ENCODE measurements around the gene LATS2.
"Not testable (repeated sequence)": the region's sequence is repeated elsewhere in the genome, so short reads cannot be mapped to it uniquely, and the experiment has no call there.

Gene LATS2

DNA sequence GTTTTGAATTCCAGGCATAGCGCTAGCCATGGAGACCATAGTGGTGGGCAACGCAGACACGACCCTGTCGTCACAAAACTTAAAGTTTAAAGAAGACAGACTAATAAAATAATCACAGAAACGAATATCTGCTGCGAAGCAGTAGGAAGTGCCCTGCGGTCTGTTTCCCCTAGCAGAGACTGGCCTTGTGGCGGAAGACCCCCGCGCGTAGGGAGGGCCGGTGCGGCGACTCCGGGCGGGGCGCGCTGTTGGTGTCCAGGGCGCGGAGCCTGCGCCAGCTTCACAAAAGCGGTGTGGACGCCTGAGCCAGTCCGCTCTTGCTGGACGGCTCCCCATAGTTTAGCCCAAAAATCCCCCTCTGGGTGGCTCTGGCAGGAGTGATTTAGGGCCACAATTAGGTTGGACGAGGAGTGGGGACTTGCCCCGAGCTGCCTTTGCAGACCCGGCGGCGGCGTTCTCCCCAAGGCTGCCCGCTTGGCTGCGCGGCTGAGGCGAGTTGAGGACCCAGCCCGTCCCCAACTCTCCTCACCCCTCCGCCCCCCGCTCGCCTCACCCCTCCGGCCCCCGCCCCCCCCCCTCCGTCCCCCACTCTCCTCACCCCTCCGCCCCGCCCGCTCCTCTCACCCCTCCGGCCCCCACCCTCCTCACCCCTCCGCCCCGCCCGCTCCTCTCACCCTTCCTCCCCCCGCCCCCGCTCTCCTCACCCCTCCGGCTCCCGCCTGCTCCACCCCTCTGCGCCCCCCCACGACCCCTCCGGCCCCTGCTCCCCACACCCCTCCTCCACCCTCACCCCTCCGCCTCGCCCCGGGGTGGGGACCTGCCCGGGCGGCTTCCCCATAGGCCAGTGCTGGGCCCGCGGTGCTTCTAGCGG, 14.2 kb upstream of the LATS2 start:
- DNase-seq, result peak; percentile 20

DNA sequence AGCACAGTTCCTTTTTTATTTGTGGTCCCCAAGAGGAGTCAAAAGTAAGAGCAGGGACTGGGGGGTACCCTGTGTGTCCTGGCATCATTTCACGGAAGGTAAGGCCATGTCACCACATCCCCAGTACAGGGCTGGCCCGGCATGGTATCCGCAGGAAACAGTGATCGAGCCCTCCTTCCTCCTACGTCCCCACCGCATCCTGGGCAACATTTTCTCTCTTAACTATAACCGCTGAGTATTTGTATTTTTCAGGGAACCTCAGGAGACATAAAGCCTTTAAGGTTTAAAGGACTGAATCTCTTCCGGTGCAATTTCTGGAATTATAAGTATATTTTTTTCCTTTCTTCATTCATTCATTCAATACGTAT, 13.6 kb upstream of the LATS2 start:
- DNase-seq, result no peak

DNA sequence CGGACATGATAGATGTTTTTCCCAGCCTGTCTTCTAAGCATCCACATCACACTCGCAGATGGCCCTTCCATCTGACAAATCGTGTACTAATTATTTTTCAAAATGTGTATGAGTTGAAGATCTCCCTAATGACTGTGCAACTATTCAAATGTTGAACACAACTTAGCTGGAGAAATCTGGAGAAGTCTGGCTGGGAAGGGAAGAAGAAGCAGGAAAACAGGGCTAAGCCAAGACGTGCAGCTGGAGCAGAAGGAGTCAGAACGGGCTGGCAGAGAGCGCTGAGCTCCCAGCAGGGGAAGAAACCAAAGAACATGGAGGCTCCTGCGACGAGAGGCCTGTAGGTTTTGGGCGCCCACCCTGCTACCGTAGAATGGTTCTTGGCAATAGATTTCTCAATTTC, 13.2 kb upstream of the LATS2 start:
- peak; percentile 40 for DNase-seq

DNA sequence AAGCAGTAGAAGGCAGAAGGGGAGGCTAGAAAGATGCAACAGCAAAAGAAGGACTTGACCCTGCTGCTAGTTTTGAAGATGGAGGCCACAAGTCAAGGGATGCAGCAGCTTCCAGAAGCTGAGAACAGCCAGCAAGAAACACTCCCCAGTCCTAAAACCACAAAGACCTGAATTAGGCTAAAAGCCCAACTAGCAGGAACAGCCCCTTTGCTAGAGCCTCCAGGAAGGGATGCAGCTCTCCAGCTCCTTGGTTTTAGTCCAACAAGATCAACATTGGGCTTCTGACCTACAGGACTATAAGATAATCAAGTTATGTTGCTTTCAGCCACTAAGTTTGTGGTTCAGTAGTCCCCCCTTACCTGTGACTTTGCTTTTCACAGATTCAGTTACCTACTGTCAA, 10.5 kb upstream of the LATS2 start:
- no peak for DNase-seq

DNA sequence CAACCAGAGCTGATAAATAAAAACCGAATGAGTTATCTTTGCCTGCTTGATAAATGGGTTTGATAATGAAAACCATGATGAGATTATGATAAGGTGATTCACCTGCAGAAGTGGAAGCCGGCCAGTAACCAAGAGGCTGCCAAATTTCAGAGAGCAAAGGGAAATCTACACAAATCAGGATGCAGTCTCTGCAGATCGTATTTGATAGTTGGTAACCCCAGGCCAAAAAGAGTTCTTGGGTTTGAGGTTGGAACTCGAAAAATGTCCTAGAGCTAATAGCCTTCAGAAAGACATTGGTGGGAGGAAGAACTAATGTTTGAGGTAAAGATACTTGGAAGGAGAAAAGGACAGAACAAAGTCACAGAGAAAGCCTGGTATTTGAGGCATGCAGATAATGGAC, 9.6 kb upstream of the LATS2 start:
- DNase-seq, result no peak

DNA sequence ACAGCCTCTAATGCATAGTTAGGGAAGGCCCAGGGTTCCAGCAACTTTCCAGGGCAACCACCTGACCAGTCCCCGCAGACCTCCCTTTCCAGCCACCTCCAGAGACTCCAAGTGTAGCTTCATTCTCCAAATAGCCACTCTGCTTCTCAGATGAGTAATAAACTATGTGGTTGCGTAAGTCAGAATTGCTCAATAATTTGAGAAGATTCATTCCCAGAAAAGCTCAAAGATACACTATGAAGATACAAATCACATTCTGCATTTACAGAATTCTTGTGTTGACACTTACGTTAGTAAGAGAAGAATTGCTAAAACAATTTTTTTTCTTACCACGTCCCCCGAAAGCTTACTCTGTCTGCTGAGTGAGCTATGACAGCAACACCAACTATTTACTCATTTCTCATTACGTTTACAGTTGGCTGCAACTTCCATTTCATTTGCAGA, 8.2 kb upstream of the LATS2 start:
- peak; percentile 97 for DNase-seq

DNA sequence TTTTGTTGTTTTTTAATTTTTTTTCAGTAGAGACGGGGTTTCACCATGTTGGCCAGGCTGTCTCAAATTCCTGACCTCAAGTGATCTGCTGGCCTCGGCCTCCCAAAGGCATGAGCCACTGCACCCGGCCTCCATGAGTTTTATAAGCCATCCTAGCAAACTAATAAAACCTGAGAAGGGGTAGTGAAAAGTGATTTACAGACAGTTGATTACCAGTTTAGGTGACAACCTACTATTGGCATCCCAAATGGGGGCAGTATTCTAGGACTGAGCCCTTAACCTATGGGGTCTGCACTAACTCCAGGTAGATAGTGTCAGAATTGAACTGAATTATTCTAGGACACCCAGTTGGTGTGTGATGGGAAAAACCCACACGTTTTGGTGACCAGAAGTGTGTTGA, 6.5 kb upstream of the LATS2 start:
- DNase-seq, result no peak

DNA sequence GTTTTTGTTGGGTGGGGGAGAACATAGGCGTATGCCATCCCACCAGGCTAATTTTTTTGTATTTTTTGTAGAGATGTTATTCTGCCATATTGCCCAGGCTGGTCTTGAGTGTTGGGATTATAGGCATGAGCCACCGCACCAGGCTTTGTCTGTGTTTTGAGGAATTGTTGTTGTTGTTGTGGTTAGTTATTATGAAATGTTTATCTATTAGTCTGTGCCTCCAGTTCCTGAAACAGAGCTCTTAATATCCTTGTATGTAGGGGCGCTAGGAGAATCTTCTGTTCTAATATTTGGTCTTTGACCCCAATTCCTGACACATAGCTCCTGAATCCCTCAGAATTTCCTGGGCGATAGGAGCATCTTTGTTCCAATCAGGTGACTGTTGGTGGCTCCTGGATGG, 5.6 kb upstream of the LATS2 start:
- DNase-seq, result no peak

DNA sequence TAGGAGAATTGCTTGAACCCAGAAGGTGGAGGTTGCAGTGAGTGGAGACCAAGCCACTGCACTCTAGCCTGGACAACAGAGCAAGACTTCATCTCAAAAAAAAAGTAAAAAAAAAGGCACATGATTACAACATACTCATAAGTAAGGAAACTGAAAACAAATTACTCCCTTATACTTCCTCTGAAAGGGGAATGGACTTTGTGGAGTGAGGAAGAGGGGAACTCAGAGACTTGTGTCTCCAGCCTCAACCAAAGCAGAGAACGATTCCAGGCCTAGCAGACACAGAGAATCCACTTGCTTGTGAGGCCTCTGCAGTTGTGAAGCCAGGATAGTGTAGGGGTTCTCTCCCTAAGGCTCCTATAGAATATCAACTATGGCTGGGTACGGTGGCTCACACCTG, 4.3 kb upstream of the LATS2 start:
- DNase-seq, result no peak

DNA sequence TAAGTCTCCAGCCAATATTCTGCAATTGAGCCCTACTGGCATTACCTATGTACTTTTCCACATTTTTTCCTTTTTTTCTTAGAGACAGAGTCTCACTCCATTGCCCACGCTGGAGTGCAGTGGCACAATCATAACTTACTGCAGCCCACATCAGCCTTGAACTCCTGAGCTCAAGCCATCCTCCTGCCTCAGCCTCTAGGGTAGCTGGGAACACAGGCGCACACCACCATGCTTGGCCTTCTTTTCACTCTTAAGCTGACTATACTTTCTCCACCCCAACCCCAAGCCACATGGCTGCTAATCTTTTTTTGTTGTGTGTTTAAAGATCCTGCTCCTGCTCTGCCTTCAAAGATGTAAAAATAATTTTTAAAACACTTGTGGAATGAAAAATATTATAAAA, 1.6 kb upstream of the LATS2 start:
- no peak for DNase-seq

DNA sequence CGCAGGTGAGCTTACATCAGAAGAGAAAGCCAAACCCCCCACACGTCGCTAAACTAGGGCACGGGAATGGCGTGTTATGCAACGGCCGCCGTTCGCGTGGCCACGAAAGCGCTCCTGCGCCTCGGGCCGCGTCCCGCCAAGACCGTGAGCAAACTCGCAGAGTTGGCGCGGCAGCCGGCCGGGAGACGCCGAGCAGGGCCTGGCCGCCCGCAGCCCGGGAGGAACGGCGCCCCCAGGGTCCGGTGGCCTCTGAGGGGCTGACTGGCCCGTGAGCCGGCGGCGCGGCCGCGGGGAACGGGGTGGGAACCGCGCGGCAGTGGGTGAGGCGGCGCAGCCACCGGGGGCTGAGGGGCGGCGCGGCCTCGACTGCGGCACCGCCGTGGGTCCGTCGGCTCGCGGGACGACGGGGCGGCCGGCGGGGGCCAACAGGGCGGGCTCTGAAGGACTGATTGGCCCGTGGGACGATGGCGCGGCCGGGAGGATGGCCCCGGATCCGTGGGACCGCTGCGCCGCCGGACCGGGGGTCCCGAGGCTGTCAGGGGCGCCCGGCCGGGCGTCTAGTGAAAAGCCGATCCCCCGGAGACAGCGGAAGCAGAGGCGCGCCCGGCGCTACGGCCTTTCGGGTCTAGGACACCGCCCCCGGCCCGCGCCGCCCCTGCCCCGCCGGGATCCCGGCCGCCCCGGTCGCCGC, 903 bp downstream of the LATS2 start:
- peak; percentile 32 for DNase-seq

DNA sequence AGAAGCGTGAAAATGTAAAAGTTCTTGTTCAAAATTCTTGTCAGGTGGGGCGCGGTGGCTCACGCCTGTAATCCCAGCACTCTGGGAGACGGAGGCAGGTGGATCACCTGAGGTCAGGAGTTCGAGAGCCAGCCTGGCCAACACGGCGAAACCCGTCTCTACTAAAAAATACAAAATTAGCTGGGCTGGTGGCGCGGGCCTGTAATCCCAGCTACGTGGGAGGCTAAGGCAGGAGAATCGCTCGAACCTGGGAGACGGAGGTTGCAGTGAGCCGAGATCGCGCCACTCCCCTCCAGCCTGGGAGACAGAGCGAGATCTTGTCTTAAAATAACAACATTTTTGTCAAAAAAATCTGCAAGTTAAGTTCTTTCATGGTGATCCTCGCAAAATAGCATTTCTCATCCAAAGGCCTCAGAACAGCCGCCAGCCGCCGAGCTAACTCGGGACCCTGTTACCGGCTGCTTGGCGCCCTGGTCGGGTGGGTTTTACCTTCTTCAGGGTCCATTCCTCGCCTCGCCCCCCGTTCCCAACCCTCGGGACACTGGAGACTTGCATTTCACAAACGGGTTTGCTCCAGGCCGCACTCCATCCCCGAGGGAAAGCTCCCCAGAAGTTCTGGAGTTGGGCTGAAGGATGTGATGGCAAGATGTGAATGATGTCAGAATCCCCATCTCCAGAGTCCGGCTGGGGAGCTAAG, 1.6 kb downstream of the LATS2 start:
- peak; percentile 34 for DNase-seq

DNA sequence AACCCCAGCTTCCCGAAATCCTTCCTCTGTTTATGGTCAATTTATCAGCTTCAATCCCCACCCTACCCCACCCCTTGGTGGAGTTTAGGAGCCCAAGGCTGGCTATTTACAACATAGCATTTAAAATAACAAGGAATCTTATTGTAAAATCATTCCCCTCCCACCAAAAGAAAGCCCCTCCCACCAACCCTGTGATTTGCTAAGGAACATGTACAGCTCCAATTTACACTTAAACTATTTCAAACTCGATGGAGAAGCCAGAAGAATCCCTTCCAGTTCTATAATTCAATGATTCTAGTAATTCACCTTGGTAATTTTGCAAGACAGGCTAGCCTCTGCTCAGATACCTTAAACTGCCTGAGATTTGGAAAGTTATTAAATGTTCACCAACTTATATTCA, 3.0 kb downstream of the LATS2 start:
- DNase-seq, result peak; percentile 35

DNA sequence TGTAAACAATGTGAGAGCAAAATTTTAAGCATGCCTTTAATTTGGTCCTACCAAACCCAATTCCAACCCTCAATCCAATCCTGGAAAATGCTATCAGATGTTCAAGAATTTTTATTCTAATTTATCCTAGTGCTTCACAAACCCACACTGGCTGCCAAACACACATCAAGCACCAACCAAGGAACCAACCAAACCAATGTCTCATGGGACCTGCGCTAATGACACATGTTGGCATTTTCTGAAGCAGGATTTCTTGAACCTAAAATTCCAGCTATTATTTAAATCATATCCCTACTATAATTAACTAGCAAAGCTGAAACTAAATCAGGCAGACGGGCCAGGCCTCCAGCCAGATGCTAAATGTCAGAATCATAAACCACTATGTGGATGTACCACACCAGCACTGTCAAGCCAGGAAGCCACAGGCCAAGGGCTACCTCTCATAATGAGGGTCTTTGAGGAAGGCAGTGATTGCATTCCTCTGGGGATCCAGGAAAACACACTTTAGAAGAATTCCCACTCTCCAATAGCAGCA, 5.8 kb downstream of the LATS2 start:
- DNase-seq, result peak; percentile 37

DNA sequence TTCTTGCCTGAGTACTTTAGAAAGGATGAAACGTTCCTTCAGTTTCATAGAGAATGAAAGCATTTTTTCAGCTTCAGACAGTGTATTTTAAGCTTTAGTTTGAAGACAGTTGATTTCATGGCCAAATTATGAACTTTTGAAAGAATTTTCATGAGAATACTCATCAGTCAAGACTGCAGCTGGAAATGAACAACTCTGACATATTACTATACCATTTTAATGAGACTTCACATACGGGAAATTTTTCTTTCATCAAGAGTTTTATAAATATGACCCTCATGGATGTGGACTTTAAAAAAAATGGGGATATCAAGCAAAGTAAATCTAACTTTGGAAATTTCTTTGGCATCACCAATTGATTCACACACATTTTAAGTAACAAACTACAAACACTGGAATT, 6.4 kb downstream of the LATS2 start:
- DNase-seq, result peak; percentile 73

DNA sequence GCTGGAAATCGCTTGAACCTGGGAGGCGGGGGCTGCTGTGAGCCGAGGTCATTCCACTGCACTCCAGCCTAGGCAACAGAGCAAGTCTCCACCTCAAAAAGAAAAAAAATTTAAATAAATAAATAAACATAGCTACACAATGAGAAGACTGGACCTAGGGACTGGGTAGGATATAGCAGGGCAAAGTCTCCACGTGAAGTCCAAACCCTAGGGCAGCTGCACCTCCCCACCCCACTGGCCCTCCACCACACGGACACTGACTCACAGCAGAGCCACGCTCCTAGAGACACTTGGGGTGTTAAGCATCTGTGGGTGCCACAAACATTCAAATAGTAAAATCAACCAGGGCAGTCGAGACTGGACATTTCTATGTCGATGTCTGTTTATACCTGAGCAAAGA, 7.1 kb downstream of the LATS2 start:
- no peak for DNase-seq

DNA sequence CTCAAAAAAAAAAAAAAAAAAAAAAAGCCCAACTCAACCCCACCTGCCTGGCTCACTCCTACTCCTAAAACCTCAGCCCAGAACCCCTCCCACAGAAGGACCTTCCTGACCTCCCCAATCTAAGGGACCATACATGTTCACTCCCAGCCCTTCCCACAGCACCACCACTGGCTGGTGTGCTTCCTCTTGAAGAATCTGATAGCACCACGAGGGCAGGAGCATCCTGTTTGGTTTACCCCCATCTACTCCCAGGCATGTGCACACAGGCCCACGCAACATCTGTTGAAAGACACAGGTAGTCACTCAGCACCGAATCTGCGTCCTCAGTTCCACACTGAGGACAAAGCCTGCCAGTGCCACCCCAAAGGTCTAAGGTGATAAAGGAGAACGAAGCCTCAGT, 8.2 kb downstream of the LATS2 start:
- DNase-seq, result no peak

DNA sequence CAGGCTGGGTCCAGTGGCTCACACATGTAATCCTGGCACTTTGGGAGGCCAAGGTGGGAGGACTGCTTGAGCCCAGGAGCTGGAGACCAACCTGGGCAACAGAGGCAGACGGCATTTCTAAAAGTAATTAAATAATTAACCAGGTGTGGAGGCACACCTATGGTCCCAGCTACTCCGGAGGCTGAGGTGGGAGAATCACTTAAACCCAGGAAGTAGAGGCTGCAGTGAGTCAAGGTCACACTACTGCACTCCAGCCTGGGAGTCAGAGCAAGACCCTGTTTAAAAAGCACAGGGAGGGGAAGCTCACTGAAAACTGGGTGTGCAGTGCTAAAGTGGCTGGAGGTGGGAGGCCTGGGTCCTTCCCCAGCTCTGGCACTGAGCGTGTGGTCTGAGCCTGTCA, 9.7 kb downstream of the LATS2 start:
- no peak for DNase-seq

DNA sequence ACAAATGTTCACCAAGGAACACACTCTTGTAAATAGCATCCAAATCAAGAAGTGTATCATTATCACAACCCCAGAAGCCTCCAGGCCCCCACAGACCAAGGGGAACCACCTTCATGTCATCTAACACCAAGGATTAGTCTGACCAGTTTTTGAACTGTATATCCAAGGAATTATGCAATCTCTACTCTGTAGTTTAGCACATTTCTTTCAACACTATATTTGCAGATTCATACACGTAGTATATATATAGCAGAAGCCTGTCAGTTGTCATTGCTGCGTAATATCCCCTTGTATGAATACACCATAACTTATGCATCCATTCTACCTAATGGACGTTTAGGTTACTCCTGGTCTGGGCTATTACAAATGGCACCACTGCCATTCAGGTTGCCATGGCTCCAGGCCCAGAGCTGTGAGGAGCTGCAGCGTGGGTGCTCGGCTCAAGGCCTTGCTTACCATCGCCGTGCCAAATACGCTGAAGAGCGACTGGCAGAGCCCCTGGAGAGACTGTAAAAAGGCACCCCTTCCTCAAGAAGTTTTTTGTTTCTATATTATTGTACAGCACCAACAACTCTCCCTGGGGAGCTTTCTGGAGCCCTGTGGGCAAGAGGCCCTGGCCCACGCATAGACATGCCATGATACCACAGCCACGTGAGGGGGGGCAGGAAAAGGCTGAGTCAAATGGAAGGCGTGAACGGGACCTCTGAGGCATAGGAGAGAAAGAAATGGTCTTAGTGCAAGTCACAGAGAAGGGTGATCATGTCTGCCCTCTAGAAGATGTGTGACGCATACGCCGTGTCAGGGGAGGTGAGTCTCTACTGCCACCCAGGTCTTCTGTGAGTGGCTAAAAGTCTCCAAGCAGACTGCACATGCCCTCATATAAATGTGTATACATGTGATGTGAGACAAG, 10.8 kb downstream of the LATS2 start:
- peak; percentile 35 for DNase-seq

DNA sequence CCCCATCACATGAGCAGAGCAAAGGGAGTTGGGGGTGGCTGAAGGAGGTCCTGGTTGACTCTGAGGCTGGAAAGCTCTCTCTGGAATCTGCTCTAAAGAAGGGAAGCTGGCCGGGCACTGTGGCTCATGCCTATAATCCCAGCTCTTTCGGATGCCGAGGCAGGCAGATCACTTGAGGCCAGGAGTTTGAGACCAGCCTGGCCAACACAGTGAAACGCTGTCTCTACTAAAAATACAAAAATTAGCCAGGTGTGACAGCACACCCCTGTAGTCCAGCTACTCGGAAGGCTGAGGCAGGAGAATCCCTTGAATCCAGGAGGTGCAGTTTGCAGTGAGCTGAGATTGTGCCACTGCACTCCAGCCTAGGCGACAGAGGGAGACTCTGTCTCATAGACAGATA, 11.7 kb downstream of the LATS2 start:
- DNase-seq, result not testable (repeated sequence)

DNA sequence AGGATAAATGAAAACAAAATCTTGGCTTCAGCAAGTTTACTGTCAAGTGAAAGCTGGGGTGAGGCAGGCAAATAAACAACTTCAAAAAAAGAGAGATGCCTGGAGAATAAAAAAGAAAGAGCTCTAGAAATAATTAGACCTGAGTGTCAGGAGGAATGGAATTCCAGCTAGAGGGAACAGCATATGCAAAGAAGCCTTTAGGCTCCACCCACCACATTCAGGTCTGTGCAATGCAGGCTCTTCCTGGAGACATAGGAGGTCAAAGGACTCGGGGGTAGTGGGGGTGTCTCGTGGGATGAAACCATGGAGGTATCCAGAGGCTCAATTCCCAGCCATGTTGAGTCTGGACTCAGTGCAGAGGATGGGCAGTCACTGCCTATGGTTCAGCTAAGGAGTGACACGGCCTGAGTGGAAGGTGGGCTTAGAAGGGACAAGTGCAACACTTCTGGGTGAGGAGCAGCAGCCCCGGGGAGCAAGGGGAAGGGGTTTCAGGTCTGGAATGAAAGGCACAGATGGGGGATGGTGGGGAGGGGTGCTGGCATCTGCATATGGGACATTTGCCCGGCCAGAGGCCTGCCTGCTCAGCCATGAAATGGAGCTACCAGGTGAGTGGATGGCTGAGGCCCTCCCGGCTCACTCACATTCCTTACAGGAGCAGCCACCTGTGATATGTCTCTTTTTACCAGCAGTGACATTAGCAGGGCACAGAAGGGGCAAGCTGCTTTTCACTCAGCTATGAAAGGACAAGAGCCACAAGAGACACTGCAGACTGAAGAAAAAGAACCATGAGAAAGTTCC, 12.3 kb downstream of the LATS2 start:
- DNase-seq, result no peak
